Activated CD4-positive, alpha-beta T cell treated with anti-CD3 and anti-CD28 coated beads, Interleukin-2, Interleukin-6, amounts not matched to agents 100 ng/mL and 50 ng/mL, durations not matched to agents 16 hours and 8 hours (primary cell): Measurements from ENCODE around the gene ZBED3.
A peak's percentile ranks its signal among the peaks of the same experiment; 100 is the strongest.
"Not testable (repeated sequence)": the region's sequence is repeated elsewhere in the genome, so short reads cannot be mapped to it uniquely, and the experiment has no call there.

Experiments used
- DNase-seq: peaks from one replicate; pipeline ENCODE4 v3.0.0-alpha.2; 2020

The ZBED3 gene

GRCh38 chr5:77086689-77087483 lies at the start of gene ZBED3:
TSS of gene ZBED3 (minus strand) at chr5:77087285. CDS start at chr5:77077878, 9,407 bp downstream.
- DNase-seq = peak; percentile 63

- no peak for DNase-seq
Measured at GRCh38 chr5:77133061-77133758, 46.1 kb upstream of the ZBED3 start.

- no peak for DNase-seq
Measured at GRCh38 chr5:77131361-77131760, 44.3 kb upstream of the ZBED3 start.

GRCh38 chr5:77129391-77129990 lies 42.4 kb upstream of the ZBED3 start:
- peak; percentile 13 for DNase-seq

GRCh38 chr5:77128411-77129061 lies 41.5 kb upstream of the ZBED3 start:
- no peak for DNase-seq

- DNase-seq = no peak
Measured at GRCh38 chr5:77123057-77123456, 36.0 kb upstream of the ZBED3 start.

GRCh38 chr5:77120706-77121105 lies 33.6 kb upstream of the ZBED3 start:
- no peak for DNase-seq

GRCh38 chr5:77120086-77120485 lies 33.0 kb upstream of the ZBED3 start:
- no peak for DNase-seq

- DNase-seq = no peak
Measured at GRCh38 chr5:77117161-77117560, 30.1 kb upstream of the ZBED3 start.

- DNase-seq = not testable (repeated sequence)
Measured at GRCh38 chr5:77107035-77107434, 19.9 kb upstream of the ZBED3 start.

- no peak for DNase-seq
Measured at GRCh38 chr5:77104813-77105212, 17.7 kb upstream of the ZBED3 start.

GRCh38 chr5:77103457-77103856 lies 16.4 kb upstream of the ZBED3 start:
- no peak for DNase-seq

- DNase-seq = no peak
Measured at GRCh38 chr5:77102549-77102948, 15.5 kb upstream of the ZBED3 start.

- DNase-seq = no peak
Measured at GRCh38 chr5:77101298-77101697, 14.2 kb upstream of the ZBED3 start.

- no peak for DNase-seq
Measured at GRCh38 chr5:77095189-77095588, 8.1 kb upstream of the ZBED3 start.

GRCh38 chr5:77087484-77088261 lies 588 bp upstream of the ZBED3 start:
- no peak for DNase-seq

- DNase-seq = no peak
Measured at GRCh38 chr5:77086368-77086688, 757 bp downstream of the ZBED3 start.

- DNase-seq = no peak
Measured at GRCh38 chr5:77083088-77083487, 4.0 kb downstream of the ZBED3 start.

- DNase-seq = no peak
Measured at GRCh38 chr5:77082280-77082679, 4.8 kb downstream of the ZBED3 start.

GRCh38 chr5:77080905-77081304 lies 6.2 kb downstream of the ZBED3 start:
- no peak for DNase-seq

- DNase-seq = not testable (repeated sequence)
Measured at GRCh38 chr5:77080479-77080878, 6.6 kb downstream of the ZBED3 start.

GRCh38 chr5:77077829-77078176 lies 9.3 kb downstream of the ZBED3 start:
- no peak for DNase-seq
